ENCODE measurements around the gene FBXL16.

GRCh38 chr16:657487-657886, 48.1 kb downstream of the FBXL16 start:
- TF ChIP-seq CTCF (IDR thresholded peaks at IDR 0.05), result no peak
- no peak for TF ChIP-seq POLR2A (IDR thresholded peaks at IDR 0.05)
